K562 (cell line): ENCODE data around the gene BPHL. TPM values are rescaled to one million over a fixed set of nuclear protein-coding genes. Genes with fewer than 3 reads are reported as not detected.

ENCODE experiments used
- ERF ChIP-seq: fragments of 450-650 bp; formaldehyde crosslinking; IDR thresholded peaks from 2 replicates; pipeline ENCODE4 v1.4.0; 2020; ENCODE audit warnings: mild to moderate bottlenecking, mixed read lengths
- GABPB1 ChIP-seq: sonication (generic); formaldehyde crosslinking; IDR thresholded peaks from 2 replicates; pipeline ENCODE4 v1.8.0; 2022; ENCODE audit warnings: mild to moderate bottlenecking, missing genetic modification reagents
- HNRNPK ChIP-seq: fragments of 200-400 bp; formaldehyde crosslinking; IDR thresholded peaks from one replicate; pipeline ENCODE4 v1.6.1; 2018; ENCODE audit warnings: mild to moderate bottlenecking, low read depth, low read length; ENCODE audit not compliant: poor library complexity, severe bottlenecking
- KAT7 ChIP-seq: sonication (generic); formaldehyde crosslinking; IDR thresholded peaks from 2 replicates; pipeline ENCODE4 v1.8.0; 2022; ENCODE audit warnings: missing genetic modification reagents, mild to moderate bottlenecking, borderline replicate concordance
- KLF1 ChIP-seq: fragments of 450-650 bp; IDR thresholded peaks from 2 replicates; pipeline ENCODE4 v1.6.1; 2016; ENCODE audit warnings: missing genetic modification characterization, missing compliant biosample characterization
- LCOR ChIP-seq: sonication (generic); formaldehyde crosslinking; IDR thresholded peaks from 2 replicates; pipeline ENCODE4 v1.8.0; 2022; ENCODE audit warnings: mild to moderate bottlenecking, missing genetic modification reagents
- NCOR1 ChIP-seq: fragments of 450-650 bp; IDR thresholded peaks from 2 replicates; pipeline ENCODE4 v1.6.1; 2016; ENCODE audit warnings: mild to moderate bottlenecking, moderate library complexity
- NRF1 ChIP-seq, 2 experiments: fragments of 450-650 bp; IDR thresholded peaks in 1 of 2; conservative IDR thresholded peaks in 1 of 2; 2 replicates each; pipeline ENCODE4 v1.6.1; 2014; ENCODE audit warnings: mild to moderate bottlenecking in 2 of 2
- RAD21 ChIP-seq, 2 experiments: fragments of 250-450 bp in 1 of 2; fragments of 450-650 bp in 1 of 2; sonication (Bioruptor Pico) in 1 of 2; formaldehyde crosslinking in 1 of 2; IDR thresholded peaks in 1 of 2; conservative IDR thresholded peaks in 1 of 2; 2 replicates each; pipeline versions ENCODE4 v1.4.0 to v1.8.0; 2020 to 2022; ENCODE audit warnings: mild to moderate bottlenecking in 2 of 2, moderate library complexity in 1 of 2
- SOX6 ChIP-seq: fragments of 450-650 bp; IDR thresholded peaks from 2 replicates; pipeline ENCODE4 v1.6.1; 2014; ENCODE audit warnings: mild to moderate bottlenecking
- TCF7 ChIP-seq: sonication (generic); IDR thresholded peaks from 2 replicates; pipeline ENCODE4 v1.6.1; 2016; ENCODE audit warnings: antibody characterized with exemption, borderline replicate concordance
- TSC22D4 ChIP-seq: fragments of 450-650 bp; IDR thresholded peaks from 2 replicates; pipeline ENCODE4 v1.6.1; 2016; ENCODE audit warnings: missing genetic modification characterization, missing biosample characterization, control low read depth
- ZNF217 ChIP-seq: sonication (generic); formaldehyde crosslinking; IDR thresholded peaks from 2 replicates; pipeline ENCODE4 v1.8.0; 2022; ENCODE audit warnings: mild to moderate bottlenecking, missing genetic modification reagents
- polyA plus RNA-seq, 8 experiments: library from polyadenylated mRNA; depleted of rRNA in 4 of 8; stranded (reverse) in 5 of 8; unstranded in 3 of 8; fragments of >200 nt; fragmentation: Nextera tagmentation in 2 of 8; fragmentation: Illumina TruSeq in 1 of 8; extraction: Ambion mirVana in 2 of 8; extraction: Trizol in 1 of 8; gene quantifications; 2 replicates each; pipeline versions ENCODE4 v1.2.1 to v1.2.3, GENCODE V29; 2011 to 2014; ENCODE audit warnings: inconsistent platforms in 1 of 8, missing spikeins in 1 of 8
- total RNA-seq, 7 experiments: library from RNA; depleted of rRNA in 6 of 7; stranded (reverse); fragments of >200 nt in 6 of 7; fragmentation: Illumina TruSeq in 2 of 7; extraction: Trizol in 2 of 7; gene quantifications; 2 replicates each; pipeline versions ENCODE4 v1.2.1 to v1.2.3, GENCODE V29; 2011 to 2021; ENCODE audit warnings: low replicate concordance in 1 of 7
- TF ChIP-seq, protein P1 (sequence below): sonication (generic); formaldehyde crosslinking; IDR thresholded peaks from 2 replicates; pipeline ENCODE4 v1.8.0; 2022; ENCODE audit warnings: mild to moderate bottlenecking, low read depth, missing genetic modification reagents
- TF ChIP-seq, protein P2 (sequence below): conservative IDR thresholded peaks from 2 replicates; pipeline ENCODE4 v1.6.1; 2011; ENCODE audit warnings: low read depth, mild to moderate bottlenecking, low read length; ENCODE audit not compliant: control insufficient read depth
- TF ChIP-seq, protein P3 (sequence below): fragments of 250-450 bp; sonication (Bioruptor Pico); IDR thresholded peaks from 2 replicates; pipeline ENCODE4 v1.4.0; 2020; ENCODE audit warnings: mild to moderate bottlenecking, moderate library complexity
- TF ChIP-seq, protein P4 (sequence below): fragments of 250-450 bp; sonication (Bioruptor Pico); IDR thresholded peaks from 2 replicates; pipeline ENCODE4 v1.9.0; 2021; ENCODE audit warnings: mild to moderate bottlenecking
- TF ChIP-seq, protein P5 (sequence below): sonication (generic); formaldehyde crosslinking; IDR thresholded peaks from 2 replicates; pipeline ENCODE4 v1.8.1; 2023; ENCODE audit warnings: mild to moderate bottlenecking, missing genetic modification reagents

Gene BPHL
- total and polyA plus RNA-seq, 9 of the 15 experiments (the other 6 are each of a cell fraction or from before 2014, with no cell fraction given), result 3.5 to 17.4 (median 8.2) TPM

DNA sequence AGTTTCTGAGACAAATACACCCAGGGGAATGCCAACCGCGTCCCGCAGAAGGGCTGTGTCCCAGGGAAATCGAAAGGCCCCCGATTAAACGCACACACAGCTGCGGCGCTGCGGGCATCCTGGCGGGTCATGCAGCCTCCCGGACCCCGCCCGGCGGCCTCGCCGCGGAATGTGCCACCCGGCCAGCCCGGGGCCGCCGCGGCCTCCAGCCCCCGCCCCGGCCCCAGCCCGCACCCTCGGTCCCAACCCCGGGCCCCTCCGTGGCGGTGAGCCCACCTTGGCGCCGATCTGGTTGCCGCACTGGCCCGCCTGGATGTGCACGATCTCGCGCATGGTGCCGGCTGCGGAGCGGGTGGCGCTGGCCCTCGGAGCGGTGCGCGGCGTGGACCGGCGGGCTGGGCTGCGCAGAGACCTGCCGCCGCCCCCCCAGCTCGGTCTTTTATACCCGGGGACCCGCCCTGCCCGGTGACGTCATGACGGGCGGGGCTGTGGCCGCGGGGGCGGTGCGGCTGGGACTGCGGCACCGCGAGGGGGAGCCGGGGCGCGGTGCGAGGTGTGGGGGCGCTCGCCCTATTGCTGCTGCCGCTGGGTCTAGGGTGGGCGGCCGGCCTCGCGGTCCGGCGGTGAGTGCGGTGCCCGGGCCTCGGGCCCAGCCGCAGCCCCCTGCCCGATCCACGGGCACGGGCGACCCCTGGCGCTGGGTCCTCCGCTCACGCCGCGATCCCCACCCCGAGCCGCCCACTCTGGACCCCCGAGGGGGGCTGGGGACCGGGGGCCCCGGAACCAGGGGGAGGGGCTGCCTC lies 38.8 kb downstream of the BPHL start, which contains the start of gene TUBB2A (continued):
- TF ChIP-seq, protein P1, sequence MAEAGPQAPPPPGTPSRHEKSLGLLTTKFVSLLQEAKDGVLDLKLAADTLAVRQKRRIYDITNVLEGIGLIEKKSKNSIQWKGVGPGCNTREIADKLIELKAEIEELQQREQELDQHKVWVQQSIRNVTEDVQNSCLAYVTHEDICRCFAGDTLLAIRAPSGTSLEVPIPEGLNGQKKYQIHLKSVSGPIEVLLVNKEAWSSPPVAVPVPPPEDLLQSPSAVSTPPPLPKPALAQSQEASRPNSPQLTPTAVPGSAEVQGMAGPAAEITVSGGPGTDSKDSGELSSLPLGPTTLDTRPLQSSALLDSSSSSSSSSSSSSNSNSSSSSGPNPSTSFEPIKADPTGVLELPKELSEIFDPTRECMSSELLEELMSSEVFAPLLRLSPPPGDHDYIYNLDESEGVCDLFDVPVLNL (CRISPR knock-in tag), result peak; percentile 67; the same call in 1 of the 2 replicates
- TF ChIP-seq GABPB1 (CRISPR knock-in tag) (peak; percentile 75; the same call in 1 of the 2 replicates), NRF1 (conservative IDR thresholded peaks at IDR 0.05 in 1 of 2, IDR thresholded peaks at IDR 0.05 in 1 of 2) (peak; percentile 85 to 87), NCOR1 (peak; percentile 64; the same call in 1 of the 2 replicates), ERF (peak; percentile 68; the same call in 1 of the 2 replicates), LCOR (CRISPR knock-in tag) (no peak), SOX6 (peak; percentile 64), KLF1 (peak; percentile 100), ZNF217 (CRISPR knock-in tag) (no peak), TSC22D4 (tag) (no peak), TCF7 (no peak), HNRNPK (peak; percentile 70), KAT7 (CRISPR knock-in tag) (peak; percentile 78; the same call in 1 of the 2 replicates), RAD21 (CRISPR knock-in tag; conservative IDR thresholded peaks at IDR 0.05 in 1 of 2, IDR thresholded peaks at IDR 0.05 in 1 of 2) (peak; percentile 71 to 74)
- TF ChIP-seq, protein P2, sequence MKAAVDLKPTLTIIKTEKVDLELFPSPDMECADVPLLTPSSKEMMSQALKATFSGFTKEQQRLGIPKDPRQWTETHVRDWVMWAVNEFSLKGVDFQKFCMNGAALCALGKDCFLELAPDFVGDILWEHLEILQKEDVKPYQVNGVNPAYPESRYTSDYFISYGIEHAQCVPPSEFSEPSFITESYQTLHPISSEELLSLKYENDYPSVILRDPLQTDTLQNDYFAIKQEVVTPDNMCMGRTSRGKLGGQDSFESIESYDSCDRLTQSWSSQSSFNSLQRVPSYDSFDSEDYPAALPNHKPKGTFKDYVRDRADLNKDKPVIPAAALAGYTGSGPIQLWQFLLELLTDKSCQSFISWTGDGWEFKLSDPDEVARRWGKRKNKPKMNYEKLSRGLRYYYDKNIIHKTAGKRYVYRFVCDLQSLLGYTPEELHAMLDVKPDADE, result peak; percentile 80
- TF ChIP-seq, protein P3, sequence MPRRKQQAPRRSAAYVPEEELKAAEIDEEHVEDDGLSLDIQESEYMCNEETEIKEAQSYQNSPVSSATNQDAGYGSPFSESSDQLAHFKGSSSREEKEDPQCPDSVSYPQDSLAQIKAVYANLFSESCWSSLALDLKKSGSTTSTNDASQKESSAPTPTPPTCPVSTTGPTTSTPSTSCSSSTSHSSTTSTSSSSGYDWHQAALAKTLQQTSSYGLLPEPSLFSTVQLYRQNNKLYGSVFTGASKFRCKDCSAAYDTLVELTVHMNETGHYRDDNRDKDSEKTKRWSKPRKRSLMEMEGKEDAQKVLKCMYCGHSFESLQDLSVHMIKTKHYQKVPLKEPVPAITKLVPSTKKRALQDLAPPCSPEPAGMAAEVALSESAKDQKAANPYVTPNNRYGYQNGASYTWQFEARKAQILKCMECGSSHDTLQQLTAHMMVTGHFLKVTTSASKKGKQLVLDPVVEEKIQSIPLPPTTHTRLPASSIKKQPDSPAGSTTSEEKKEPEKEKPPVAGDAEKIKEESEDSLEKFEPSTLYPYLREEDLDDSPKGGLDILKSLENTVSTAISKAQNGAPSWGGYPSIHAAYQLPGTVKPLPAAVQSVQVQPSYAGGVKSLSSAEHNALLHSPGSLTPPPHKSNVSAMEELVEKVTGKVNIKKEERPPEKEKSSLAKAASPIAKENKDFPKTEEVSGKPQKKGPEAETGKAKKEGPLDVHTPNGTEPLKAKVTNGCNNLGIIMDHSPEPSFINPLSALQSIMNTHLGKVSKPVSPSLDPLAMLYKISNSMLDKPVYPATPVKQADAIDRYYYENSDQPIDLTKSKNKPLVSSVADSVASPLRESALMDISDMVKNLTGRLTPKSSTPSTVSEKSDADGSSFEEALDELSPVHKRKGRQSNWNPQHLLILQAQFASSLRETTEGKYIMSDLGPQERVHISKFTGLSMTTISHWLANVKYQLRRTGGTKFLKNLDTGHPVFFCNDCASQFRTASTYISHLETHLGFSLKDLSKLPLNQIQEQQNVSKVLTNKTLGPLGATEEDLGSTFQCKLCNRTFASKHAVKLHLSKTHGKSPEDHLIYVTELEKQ (CRISPR knock-in tag), result no peak
- TF ChIP-seq, protein P4, sequence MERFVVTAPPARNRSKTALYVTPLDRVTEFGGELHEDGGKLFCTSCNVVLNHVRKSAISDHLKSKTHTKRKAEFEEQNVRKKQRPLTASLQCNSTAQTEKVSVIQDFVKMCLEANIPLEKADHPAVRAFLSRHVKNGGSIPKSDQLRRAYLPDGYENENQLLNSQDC (CRISPR knock-in tag), result peak; percentile 98
- TF ChIP-seq, protein P5, sequence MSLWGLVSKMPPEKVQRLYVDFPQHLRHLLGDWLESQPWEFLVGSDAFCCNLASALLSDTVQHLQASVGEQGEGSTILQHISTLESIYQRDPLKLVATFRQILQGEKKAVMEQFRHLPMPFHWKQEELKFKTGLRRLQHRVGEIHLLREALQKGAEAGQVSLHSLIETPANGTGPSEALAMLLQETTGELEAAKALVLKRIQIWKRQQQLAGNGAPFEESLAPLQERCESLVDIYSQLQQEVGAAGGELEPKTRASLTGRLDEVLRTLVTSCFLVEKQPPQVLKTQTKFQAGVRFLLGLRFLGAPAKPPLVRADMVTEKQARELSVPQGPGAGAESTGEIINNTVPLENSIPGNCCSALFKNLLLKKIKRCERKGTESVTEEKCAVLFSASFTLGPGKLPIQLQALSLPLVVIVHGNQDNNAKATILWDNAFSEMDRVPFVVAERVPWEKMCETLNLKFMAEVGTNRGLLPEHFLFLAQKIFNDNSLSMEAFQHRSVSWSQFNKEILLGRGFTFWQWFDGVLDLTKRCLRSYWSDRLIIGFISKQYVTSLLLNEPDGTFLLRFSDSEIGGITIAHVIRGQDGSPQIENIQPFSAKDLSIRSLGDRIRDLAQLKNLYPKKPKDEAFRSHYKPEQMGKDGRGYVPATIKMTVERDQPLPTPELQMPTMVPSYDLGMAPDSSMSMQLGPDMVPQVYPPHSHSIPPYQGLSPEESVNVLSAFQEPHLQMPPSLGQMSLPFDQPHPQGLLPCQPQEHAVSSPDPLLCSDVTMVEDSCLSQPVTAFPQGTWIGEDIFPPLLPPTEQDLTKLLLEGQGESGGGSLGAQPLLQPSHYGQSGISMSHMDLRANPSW (CRISPR knock-in tag), result peak; percentile 38; the same call in 1 of the 2 replicates
